Measurements from ENCODE around the gene OSBPL3.

The OSBPL3 gene

GRCh38 chr7:24860611-24861010 is 119.4 kb downstream of the OSBPL3 start:
- no peaks in the 10 kb centered on the region for H3K4me1 ChIP-seq (ENCODE audit: insufficient read depth, low read length)
- H3K27me3 ChIP-seq (ENCODE audit: insufficient read depth, low read length) = no peaks in the 10 kb centered on the region
- no peak overlapping the region for H3K4me3 ChIP-seq (ENCODE audit: low read length)
- 93% methylated on average over 1 of the region's 2 CpGs for WGBS
- H3K9me3 ChIP-seq (ENCODE audit: insufficient read depth, low read depth, low read length) = no peaks in the 10 kb centered on the region
- no peak overlapping the region for H3K9ac ChIP-seq (ENCODE audit: low read depth, low read length)
- H3K27ac ChIP-seq (ENCODE audit: low read depth, low read length) = no peak overlapping the region
- peaks cover 15% of the 10 kb centered on the region; the same call in 1 of the 2 replicates for H3K36me3 ChIP-seq (ENCODE audit: insufficient read depth, low read length)

DNA sequence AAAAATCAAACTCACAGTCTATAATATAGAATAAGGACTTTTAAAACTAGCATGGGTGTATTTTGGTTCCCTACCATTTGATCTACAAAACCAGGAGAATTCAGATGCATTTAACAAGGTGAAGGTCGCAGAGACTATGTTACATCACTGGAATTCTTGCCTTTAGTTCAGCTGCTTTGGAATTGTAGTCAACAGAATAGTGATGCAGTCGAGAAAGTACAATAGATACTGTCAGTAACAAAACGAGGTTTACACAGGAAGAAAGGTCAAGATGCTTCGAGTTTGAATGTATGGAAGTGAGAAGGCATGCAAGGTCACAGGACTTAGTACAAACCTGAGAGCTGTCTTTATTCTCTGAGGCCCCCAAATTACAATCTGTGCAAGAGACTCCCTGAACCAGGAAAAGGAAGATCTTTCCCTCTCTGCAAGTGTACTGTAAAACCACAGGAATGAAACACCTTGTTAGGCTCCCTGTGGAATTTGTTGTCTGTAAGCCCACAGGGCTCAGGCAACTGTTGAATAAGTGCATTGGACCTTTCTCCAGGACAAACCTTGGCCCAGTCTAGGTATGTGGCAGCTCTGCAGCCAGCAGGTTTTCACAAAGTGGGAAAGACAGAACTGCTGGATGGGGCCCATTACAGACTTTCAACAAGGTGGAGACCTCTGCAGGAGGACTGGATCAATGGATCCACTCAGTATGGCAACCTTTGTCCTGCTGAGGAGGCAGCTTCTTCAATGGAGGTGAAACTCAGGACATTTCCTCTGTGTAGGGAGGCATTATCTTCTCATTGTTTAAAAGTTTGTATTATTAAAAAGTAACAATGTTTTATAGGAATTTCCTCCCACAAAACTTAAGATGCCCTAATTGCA is 121.6 kb downstream of the OSBPL3 start:
- H3K9ac ChIP-seq (ENCODE audit: low read depth, low read length) = no peak overlapping the region
- H3K27ac ChIP-seq (ENCODE audit: low read depth, low read length) = no peak overlapping the region
- H3K36me3 ChIP-seq (ENCODE audit: insufficient read depth, low read length) = peaks cover 10% of the 10 kb centered on the region; the same call in 1 of the 2 replicates
- no peak overlapping the region for H3K4me3 ChIP-seq (ENCODE audit: low read length)
- no peaks in the 10 kb centered on the region for H3K4me1 ChIP-seq (ENCODE audit: insufficient read depth, low read length)
- WGBS = 80% methylated on average over 4 of the region's 4 CpGs
- no peaks in the 10 kb centered on the region for H3K27me3 ChIP-seq (ENCODE audit: insufficient read depth, low read length)
- H3K9me3 ChIP-seq (ENCODE audit: insufficient read depth, low read depth, low read length) = no peaks in the 10 kb centered on the region

DNA sequence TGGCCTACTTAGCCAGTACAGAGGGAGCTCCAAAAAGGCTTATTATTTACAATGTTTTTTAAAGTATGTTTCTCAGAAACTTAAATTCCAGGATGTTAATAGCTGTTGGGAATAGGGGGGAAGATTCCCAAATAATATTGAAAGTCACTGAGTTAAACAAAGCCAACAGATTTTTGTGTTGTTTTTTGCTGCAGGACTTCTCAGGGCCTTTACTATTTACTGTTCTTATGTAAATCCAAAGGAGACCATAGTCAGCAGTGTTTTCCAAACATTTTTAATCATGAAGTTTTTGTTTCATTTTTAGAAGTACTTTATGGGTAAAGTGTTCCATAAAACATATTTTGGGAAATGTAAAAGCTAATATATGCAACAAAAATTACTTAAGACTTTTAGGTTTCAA is 122.4 kb downstream of the OSBPL3 start:
- Histone ChIP-seq H3K9me3 (ENCODE audit: insufficient read depth, low read depth, low read length) (no peaks in the 10 kb centered on the region), H3K4me1 (ENCODE audit: insufficient read depth, low read length) (no peaks in the 10 kb centered on the region), H3K27ac (ENCODE audit: low read depth, low read length) (no peak overlapping the region), H3K27me3 (ENCODE audit: insufficient read depth, low read length) (no peaks in the 10 kb centered on the region), H3K9ac (ENCODE audit: low read depth, low read length) (no peak overlapping the region), H3K4me3 (ENCODE audit: low read length) (no peak overlapping the region), H3K36me3 (ENCODE audit: insufficient read depth, low read length) (peaks cover 10% of the 10 kb centered on the region; the same call in 1 of the 2 replicates)

DNA sequence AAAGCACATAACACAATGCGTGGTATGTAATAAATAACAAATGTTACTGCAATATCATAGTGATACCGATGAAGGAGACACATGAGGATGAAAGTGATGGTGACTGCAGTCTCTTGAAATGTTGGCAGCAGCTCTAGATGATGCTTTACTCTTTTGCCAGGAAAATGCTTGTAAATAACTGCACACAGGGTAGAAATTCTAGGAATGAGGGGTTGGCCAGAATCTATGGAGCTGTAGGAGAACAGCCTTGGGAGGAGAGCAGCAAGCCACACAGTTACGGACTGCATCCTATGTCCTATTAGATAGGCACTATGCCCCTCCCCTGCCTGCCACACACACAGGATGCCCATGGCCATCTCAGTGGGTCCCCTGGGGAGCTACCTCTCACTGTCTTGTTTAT is 125.1 kb downstream of the OSBPL3 start:
- H3K4me3 ChIP-seq (ENCODE audit: low read length) = no peak overlapping the region
- H3K36me3 ChIP-seq (ENCODE audit: insufficient read depth, low read length) = 0 out of 2 replicates have a peak, but pooled peaks cover 3% of the 10 kb centered on the region
- WGBS = 94% methylated on average over 3 of the region's 3 CpGs
- no peak overlapping the region for H3K27ac ChIP-seq (ENCODE audit: low read depth, low read length)
- no peaks in the 10 kb centered on the region for H3K9me3 ChIP-seq (ENCODE audit: insufficient read depth, low read depth, low read length)
- H3K9ac ChIP-seq (ENCODE audit: low read depth, low read length) = no peak overlapping the region
- H3K27me3 ChIP-seq (ENCODE audit: insufficient read depth, low read length) = no peaks in the 10 kb centered on the region
- peaks cover 12% of the 10 kb centered on the region; the same call in 1 of the 2 replicates for H3K4me1 ChIP-seq (ENCODE audit: insufficient read depth, low read length)

- Histone ChIP-seq H3K27ac (ENCODE audit: low read depth, low read length) (no peak overlapping the region), H3K9me3 (ENCODE audit: insufficient read depth, low read depth, low read length) (no peaks in the 10 kb centered on the region), H3K36me3 (ENCODE audit: insufficient read depth, low read length) (0 out of 2 replicates have a peak, but pooled peaks cover 3% of the 10 kb centered on the region), H3K27me3 (ENCODE audit: insufficient read depth, low read length) (no peaks in the 10 kb centered on the region), H3K4me3 (ENCODE audit: low read length) (no peak overlapping the region), H3K9ac (ENCODE audit: low read depth, low read length) (no peak overlapping the region), H3K4me1 (ENCODE audit: insufficient read depth, low read length) (peaks cover 12% of the 10 kb centered on the region; the same call in 1 of the 2 replicates)
These were observed 128.2 kb downstream of the OSBPL3 start for GRCh38 chr7:24851786-24852185.

GRCh38 chr7:24848878-24849277 is 131.1 kb downstream of the OSBPL3 start:
- Histone ChIP-seq H3K4me3 (ENCODE audit: low read length) (no peak overlapping the region), H3K27me3 (ENCODE audit: insufficient read depth, low read length) (no peaks in the 10 kb centered on the region), H3K4me1 (ENCODE audit: insufficient read depth, low read length) (peaks cover 12% of the 10 kb centered on the region; the same call in 1 of the 2 replicates), H3K27ac (ENCODE audit: low read depth, low read length) (no peak overlapping the region), H3K9ac (ENCODE audit: low read depth, low read length) (no peak overlapping the region), H3K9me3 (ENCODE audit: insufficient read depth, low read depth, low read length) (no peaks in the 10 kb centered on the region), H3K36me3 (ENCODE audit: insufficient read depth, low read length) (0 out of 2 replicates have a peak, but pooled peaks cover 3% of the 10 kb centered on the region)
- 94% methylated on average over 16 of the region's 16 CpGs for WGBS

DNA sequence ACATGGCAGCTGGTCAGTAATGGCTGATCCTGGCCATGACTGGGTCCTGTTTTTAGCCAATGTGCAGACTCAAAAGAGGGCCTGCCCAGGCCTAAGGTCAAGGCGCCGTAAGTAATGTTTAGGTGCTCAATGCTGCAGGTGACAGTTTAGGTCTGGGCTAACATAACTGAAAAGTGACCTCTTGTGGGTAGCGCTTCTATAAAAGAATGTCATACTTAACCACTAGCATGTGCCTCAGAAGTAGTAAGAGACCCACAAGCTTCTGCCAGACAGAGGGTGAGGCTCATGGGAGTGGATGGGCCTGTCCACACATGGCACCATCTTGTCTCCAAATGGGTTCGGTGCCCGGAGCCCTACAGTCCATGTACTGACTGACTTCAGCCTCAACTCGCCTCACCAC is 132.2 kb downstream of the OSBPL3 start:
- 98% methylated on average over 6 of the region's 6 CpGs for WGBS

GRCh38 chr7:24843821-24844434 is 136.1 kb downstream of the OSBPL3 start:
- WGBS = 91% methylated on average over 5 of the region's 5 CpGs
- peaks cover 8% of the 10 kb centered on the region; the same call in 1 of the 2 replicates for H3K4me1 ChIP-seq (ENCODE audit: insufficient read depth, low read length)
- H3K4me3 ChIP-seq (ENCODE audit: low read length) = no peak overlapping the region
- H3K9ac ChIP-seq (ENCODE audit: low read depth, low read length) = no peak overlapping the region
- no peaks in the 10 kb centered on the region for H3K27me3 ChIP-seq (ENCODE audit: insufficient read depth, low read length)
- no peaks in the 10 kb centered on the region; the same call in 1 of the 2 replicates for H3K36me3 ChIP-seq (ENCODE audit: insufficient read depth, low read length)
- no peaks in the 10 kb centered on the region for H3K9me3 ChIP-seq (ENCODE audit: insufficient read depth, low read depth, low read length)
- H3K27ac ChIP-seq (ENCODE audit: low read depth, low read length) = no peak overlapping the region

More for the DNA sequence above, 132.2 kb downstream of the OSBPL3 start:
- H3K4me1 ChIP-seq (ENCODE audit: insufficient read depth, low read length) = peaks cover 16% of the 10 kb centered on the region; the same call in 1 of the 2 replicates
- no peak overlapping the region for H3K27ac ChIP-seq (ENCODE audit: low read depth, low read length)
- H3K36me3 ChIP-seq (ENCODE audit: insufficient read depth, low read length) = 0 out of 2 replicates have a peak, but pooled peaks cover 3% of the 10 kb centered on the region
- H3K27me3 ChIP-seq (ENCODE audit: insufficient read depth, low read length) = no peaks in the 10 kb centered on the region
- no peak overlapping the region for H3K9ac ChIP-seq (ENCODE audit: low read depth, low read length)
- H3K9me3 ChIP-seq (ENCODE audit: insufficient read depth, low read depth, low read length) = no peaks in the 10 kb centered on the region
- H3K4me3 ChIP-seq (ENCODE audit: low read length) = no peak overlapping the region

DNA sequence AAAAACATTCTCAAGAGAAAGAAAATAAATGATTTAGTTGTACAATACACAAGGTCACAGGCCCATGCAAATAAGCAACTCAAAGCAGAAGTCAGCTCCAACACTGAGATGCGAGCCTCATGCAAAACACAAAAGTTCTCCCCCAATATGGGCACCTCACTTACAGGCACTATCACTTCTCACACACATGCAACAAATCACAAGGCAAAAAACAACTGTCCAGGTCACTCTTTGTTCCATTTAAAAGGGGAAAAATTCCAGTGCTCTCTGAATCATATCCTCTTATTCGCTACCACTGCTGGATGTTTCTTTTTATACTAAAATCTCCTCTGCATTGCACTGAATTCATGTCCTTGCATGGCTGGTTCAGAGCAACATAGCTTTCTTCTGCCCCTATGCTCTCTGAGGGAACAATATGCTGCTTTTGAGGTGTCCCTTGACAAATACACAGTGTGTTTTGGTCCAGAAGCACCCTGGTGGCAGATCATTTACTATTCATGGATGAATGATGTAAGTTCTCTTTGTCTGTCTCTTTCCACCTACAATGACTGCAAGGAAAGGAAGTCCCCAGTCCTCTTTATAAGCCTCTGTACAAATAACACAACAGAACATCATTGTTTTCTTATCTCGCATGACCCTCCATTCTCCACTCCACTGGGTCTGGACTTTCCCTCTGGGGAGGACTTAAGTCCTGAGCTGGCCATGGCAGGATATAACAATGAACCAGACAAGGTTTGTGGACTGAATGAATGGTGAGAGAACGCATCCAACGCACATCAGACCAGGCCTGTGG is 137.3 kb downstream of the OSBPL3 start:
- H3K9me3 ChIP-seq (ENCODE audit: insufficient read depth, low read depth, low read length) = no peaks in the 10 kb centered on the region
- no peaks in the 10 kb centered on the region for H3K27me3 ChIP-seq (ENCODE audit: insufficient read depth, low read length)
- 92% methylated on average over 5 of the region's 5 CpGs for WGBS
- no peak overlapping the region for H3K9ac ChIP-seq (ENCODE audit: low read depth, low read length)
- peaks cover 8% of the 10 kb centered on the region; the same call in 1 of the 2 replicates for H3K4me1 ChIP-seq (ENCODE audit: insufficient read depth, low read length)
- H3K4me3 ChIP-seq (ENCODE audit: low read length) = no peak overlapping the region
- H3K36me3 ChIP-seq (ENCODE audit: insufficient read depth, low read length) = peaks cover 5% of the 10 kb centered on the region; the same call in 1 of the 2 replicates
- no peak overlapping the region for H3K27ac ChIP-seq (ENCODE audit: low read depth, low read length)

DNA sequence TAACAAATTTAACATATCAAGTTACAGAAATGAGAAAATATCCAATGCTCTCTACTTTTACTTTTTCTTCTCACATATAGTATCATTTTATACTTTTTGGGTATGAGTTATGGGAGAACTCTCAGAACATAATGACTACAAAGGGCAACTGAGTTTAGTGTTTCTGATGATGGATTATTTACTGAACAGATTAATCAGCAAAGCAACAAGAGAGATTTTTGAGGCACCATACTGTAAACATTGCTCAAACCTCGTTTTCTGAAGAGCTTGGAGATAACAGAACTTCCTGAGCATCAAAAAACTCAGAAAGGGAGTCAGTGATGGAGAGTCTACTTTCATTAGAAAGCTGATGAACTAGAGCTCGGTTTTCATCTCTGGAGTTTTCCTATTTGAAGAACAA is 137.9 kb downstream of the OSBPL3 start:
- H3K9ac ChIP-seq (ENCODE audit: low read depth, low read length) = no peak overlapping the region
- peaks cover 5% of the 10 kb centered on the region; the same call in 1 of the 2 replicates for H3K36me3 ChIP-seq (ENCODE audit: insufficient read depth, low read length)
- H3K4me1 ChIP-seq (ENCODE audit: insufficient read depth, low read length) = peaks cover 8% of the 10 kb centered on the region; the same call in 1 of the 2 replicates
- 80% methylated on average over 2 of the region's 2 CpGs for WGBS
- no peaks in the 10 kb centered on the region for H3K27me3 ChIP-seq (ENCODE audit: insufficient read depth, low read length)
- no peaks in the 10 kb centered on the region for H3K9me3 ChIP-seq (ENCODE audit: insufficient read depth, low read depth, low read length)
- no peak overlapping the region for H3K4me3 ChIP-seq (ENCODE audit: low read length)
- H3K27ac ChIP-seq (ENCODE audit: low read depth, low read length) = no peak overlapping the region

Data from HUES64 (cell line).